Breast epithelium (tissue), 4 donors: ENCODE measurements around the gene COPZ2. TPM values are rescaled to one million over a fixed set of nuclear protein-coding genes. Genes with fewer than 3 reads are reported as not detected.
A peak's percentile ranks its signal among the peaks of the same experiment; 100 is the strongest.
"Not testable (repeated sequence)": the region's sequence is repeated elsewhere in the genome, so short reads cannot be mapped to it uniquely, and the experiment has no call there.

Experiments used
- DNase-seq, 2 donors: peaks; one replicate each; pipeline ENCODE4 v3.0.0-alpha.2; 2019; ENCODE audit warnings: low spot score in 2 of 2
- H3K27ac ChIP-seq, 2 donors: fragments of 200-600 bp; sonication (generic) in 1 of 2; one replicate each; pipeline ENCODE4 v1.5.1; 2016 to 2019; ENCODE audit warnings: mild to moderate bottlenecking in 1 of 2
- H3K27me3 ChIP-seq, 2 donors: fragments of 200-600 bp; sonication (generic) in 1 of 2; one replicate each; pipeline versions ENCODE4 v1.5.1 to v1.6.0; 2017 to 2019; ENCODE audit warnings: control low read depth in 1 of 2, mild to moderate bottlenecking in 1 of 2
- H3K36me3 ChIP-seq: fragments of 200-600 bp; one replicate; pipeline ENCODE4 v1.5.1; 2019
- H3K4me1 ChIP-seq, 2 donors: fragments of 200-600 bp; sonication (generic); one replicate each; pipeline ENCODE4 v1.5.1; 2016 to 2019; ENCODE audit warnings: control low read depth in 1 of 2
- H3K4me3 ChIP-seq, 3 donors: fragments of 200-600 bp; sonication (generic); 1 replicate in 2 of 3; 2 replicates in 1 of 3; pipeline ENCODE4 v1.5.1; 2016 to 2019; ENCODE audit warnings: mild to moderate bottlenecking in 3 of 3, moderate library complexity in 2 of 3
- H3K9me3 ChIP-seq, 2 donors: fragments of 200-600 bp; sonication (generic) in 1 of 2; one replicate each; pipeline ENCODE4 v1.5.1; 2016 to 2019; ENCODE audit warnings: control low read depth in 1 of 2
- POLR2A ChIP-seq: fragments of 450-650 bp; IDR thresholded peaks from one replicate; pipeline ENCODE4 v1.6.1; 2016; ENCODE audit warnings: antibody characterized with exemption, mild to moderate bottlenecking, moderate library complexity
- POLR2AphosphoS5 ChIP-seq, 3 donors: sonication (generic); formaldehyde crosslinking; IDR thresholded peaks; one replicate each; pipeline ENCODE4 v1.6.1; 2017; ENCODE audit warnings: antibody characterized with exemption in 3 of 3
- intact Hi-C: fragments of 100-400 bp; cut with DNase I; formaldehyde crosslinking; loops from one replicate; pipeline ENCODE4 v1.15.1; 2023; ENCODE audit warnings: low total_unique reads
- total RNA-seq, 3 donors: library from RNA; depleted of rRNA; stranded (reverse); fragments of >200 nt; gene quantifications; one replicate each; pipeline ENCODE4 v1.1.0, GENCODE V29; 2016
- TF ChIP-seq, protein P1 (sequence below), 3 donors: fragments of 450-650 bp; IDR thresholded peaks; one replicate each; pipeline ENCODE4 v1.5.1; 2016 to 2017; ENCODE audit warnings: antibody characterized with exemption in 3 of 3, mild to moderate bottlenecking in 3 of 3, moderate library complexity in 3 of 3

Gene COPZ2, protein sequence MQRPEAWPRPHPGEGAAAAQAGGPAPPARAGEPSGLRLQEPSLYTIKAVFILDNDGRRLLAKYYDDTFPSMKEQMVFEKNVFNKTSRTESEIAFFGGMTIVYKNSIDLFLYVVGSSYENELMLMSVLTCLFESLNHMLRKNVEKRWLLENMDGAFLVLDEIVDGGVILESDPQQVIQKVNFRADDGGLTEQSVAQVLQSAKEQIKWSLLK
- 10 to 100 TPM; 16.4 to 97.9 (median 23.3) TPM for total RNA-seq

DNA sequence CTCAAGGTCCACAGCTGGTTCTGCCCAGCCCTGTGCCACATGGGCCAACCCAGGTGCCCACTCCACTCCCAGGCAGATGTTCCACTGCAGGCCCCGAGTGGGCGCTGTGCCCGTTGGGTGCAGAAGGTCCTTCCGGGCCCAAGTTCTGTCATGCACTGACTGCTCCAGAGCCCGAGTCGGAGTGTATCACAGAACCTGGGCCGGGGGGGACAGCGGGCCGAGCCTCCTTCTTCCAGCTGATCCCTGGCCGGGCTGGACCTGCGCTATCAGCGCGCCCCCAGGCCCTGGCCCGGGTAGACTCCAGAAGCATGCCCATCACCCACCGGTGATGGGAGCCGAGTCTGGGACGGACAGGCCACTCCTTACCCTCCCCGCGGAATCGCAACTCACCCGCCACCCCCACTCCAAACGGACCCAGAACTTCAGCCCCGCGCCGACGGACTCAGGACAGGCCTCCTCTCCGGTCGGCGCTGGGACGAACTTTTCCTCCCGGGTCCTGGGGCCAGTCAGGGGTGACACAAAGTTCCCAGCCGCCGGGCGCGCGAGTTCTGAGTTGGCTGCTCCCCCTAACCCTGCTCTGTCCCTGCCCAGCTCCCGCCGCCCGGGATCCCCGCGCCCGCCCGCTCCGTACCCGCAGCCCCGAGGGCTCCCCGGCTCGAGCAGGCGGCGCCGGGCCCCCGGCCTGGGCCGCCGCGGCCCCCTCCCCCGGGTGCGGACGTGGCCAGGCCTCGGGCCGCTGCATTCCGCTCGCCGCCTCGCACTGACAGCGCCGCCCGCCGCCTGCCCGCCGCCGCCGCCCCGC is at the start of gene COPZ2:
Gene COPZ2, minus strand, starts transcription at position 762 of the 802 bp plus-strand sequence. Its CDS starts 20 bp downstream, at position 742.
- intact Hi-C loops: no loop called here
- no peaks in the 10 kb centered on the region for H3K27me3 ChIP-seq
- peak within 1 kb of the TSS; percentile 61 to 91 (median 63) for H3K4me3 ChIP-seq
- no peaks in the 10 kb centered on the region for H3K4me1 ChIP-seq
- TF ChIP-seq, protein P1, sequence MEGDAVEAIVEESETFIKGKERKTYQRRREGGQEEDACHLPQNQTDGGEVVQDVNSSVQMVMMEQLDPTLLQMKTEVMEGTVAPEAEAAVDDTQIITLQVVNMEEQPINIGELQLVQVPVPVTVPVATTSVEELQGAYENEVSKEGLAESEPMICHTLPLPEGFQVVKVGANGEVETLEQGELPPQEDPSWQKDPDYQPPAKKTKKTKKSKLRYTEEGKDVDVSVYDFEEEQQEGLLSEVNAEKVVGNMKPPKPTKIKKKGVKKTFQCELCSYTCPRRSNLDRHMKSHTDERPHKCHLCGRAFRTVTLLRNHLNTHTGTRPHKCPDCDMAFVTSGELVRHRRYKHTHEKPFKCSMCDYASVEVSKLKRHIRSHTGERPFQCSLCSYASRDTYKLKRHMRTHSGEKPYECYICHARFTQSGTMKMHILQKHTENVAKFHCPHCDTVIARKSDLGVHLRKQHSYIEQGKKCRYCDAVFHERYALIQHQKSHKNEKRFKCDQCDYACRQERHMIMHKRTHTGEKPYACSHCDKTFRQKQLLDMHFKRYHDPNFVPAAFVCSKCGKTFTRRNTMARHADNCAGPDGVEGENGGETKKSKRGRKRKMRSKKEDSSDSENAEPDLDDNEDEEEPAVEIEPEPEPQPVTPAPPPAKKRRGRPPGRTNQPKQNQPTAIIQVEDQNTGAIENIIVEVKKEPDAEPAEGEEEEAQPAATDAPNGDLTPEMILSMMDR (IDR thresholded peaks at IDR 0.05): peak in 1 of 3 donors; percentile 50
- no peak for TF ChIP-seq POLR2AphosphoS5 (IDR thresholded peaks at IDR 0.05)
- DNase-seq: peak; percentile 50 to 68
- H3K9me3 ChIP-seq: no peaks in the 10 kb centered on the region
- peak within 1 kb of the TSS; percentile 61 to 88 for H3K27ac ChIP-seq
- H3K36me3 ChIP-seq: no peaks in the 10 kb centered on the region

DNA sequence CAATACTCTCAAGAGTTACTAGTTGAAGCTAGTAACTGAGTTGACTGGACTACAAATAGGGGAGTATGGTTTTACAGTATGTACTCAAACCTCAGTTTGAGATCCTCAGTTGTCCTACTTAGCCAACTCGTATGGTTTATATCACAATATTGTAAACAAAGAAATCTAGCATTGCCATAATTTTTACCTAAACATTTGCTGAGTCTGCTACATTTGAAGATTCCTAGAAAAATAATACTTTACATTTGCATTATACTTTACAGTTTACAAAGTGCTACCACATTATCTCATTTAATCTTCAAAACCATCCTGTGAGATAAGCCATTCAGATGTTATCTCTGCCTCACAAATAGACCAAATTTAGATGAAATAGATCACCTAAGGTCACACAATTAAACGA is 47.3 kb upstream of the COPZ2 start:
- H3K27ac ChIP-seq: no peak overlapping the region
- H3K9me3 ChIP-seq: no peaks in the 10 kb centered on the region
- intact Hi-C loops: no loop called here
- H3K4me3 ChIP-seq: no peak overlapping the region
- no peaks in the 10 kb centered on the region for H3K27me3 ChIP-seq
- no peaks in the 10 kb centered on the region for H3K4me1 ChIP-seq
- H3K36me3 ChIP-seq: no peaks in the 10 kb centered on the region
- no peak for TF ChIP-seq POLR2AphosphoS5 (IDR thresholded peaks at IDR 0.05)
- no peak for TF ChIP-seq POLR2A
- TF ChIP-seq, protein P1 (IDR thresholded peaks at IDR 0.05): no peak
- DNase-seq: no peak

DNA sequence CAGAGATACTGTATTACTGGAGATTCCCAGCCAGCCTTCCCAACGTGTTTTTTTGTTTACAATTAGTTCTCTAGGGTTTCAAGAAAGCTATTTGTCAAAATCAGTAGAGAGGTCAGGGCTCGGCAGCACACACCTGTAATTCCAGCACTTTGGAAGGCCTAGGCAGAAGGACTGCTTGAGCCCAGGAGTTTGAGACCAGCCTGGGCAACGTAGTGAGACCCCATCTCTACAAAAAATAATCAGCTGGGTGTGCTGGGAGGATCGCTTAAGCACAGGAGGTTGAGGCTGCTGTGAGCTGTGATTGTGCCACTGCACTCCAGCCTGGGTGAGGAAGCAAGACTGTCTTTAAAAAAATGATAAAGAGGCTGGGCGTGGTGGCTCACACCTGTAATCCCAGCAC is 44.3 kb upstream of the COPZ2 start:
- Histone ChIP-seq H3K4me3 (no peak overlapping the region), H3K4me1 (no peaks in the 10 kb centered on the region), H3K27me3 (no peaks in the 10 kb centered on the region), H3K36me3 (no peaks in the 10 kb centered on the region), H3K9me3 (no peaks in the 10 kb centered on the region), H3K27ac (no peak overlapping the region)
- TF ChIP-seq, protein P1 (IDR thresholded peaks at IDR 0.05): no peak
- no peak for TF ChIP-seq POLR2AphosphoS5 (IDR thresholded peaks at IDR 0.05)
- TF ChIP-seq POLR2A: no peak
- intact Hi-C loops: no loop called here
- no peak for DNase-seq

DNA sequence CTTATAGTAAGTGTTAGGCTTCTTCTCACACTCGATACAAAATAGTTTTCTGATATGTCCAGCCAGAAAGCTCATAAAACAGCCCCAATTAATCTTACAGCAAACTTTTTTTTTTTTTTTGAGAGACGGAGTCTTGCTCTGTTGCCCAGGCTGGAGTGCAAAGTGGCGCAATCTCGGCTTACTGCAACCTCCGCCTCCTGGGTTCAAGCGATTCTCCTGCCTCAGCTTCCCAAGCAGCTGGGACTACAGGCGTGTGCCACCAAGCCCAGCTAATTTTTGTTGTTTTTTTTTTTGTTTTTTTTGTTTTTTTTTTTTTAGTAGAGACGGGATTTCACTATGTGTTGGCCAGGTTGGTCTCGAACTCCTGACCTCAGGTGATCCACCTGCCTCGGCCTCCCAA is 39.6 kb upstream of the COPZ2 start:
- H3K9me3 ChIP-seq, H3K4me3 ChIP-seq, H3K27ac ChIP-seq, DNase-seq, H3K4me1 ChIP-seq, H3K27me3 ChIP-seq, H3K36me3 ChIP-seq: not testable (repeated sequence)
- intact Hi-C loops: loop anchor here (2.0 kb wide), 1 partner anchor 58 kb away; no protein-coding TSS in a partner anchor

DNA sequence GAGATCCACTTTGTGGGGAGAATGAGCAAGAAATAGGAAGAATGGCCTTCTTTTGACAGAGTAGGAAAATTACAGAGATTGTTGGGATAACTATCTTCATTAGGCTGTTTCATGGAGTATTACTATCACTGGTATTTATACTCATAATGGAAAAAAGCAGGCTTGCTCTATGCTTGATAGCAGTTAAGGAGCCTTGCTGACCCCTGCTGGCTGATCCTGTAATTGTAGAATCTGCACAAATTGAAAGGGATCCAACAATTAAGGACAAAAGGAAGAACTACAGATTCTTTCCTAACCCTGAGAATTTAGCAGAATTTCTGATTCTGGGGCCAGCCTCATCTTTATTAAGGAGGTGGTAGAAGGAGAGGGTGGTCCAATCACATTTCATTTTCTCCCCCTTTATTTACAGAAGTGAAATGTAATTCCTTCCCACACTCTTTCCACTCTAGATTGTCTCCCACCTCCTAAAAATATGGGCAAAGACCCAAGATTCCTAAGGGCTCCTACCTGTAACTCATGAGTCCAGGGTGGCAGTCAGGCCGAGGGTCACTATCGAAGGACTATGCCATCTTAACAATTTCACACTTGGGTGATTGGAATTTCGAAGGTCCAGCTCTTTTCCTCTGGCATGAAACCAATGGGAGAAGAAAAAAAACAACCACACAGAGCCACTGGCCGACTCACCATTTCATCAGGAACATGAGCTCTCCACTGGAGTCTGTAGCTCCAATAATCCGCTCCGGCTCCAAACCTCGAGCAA is 36.9 kb upstream of the COPZ2 start:
- no peaks in the 10 kb centered on the region for H3K36me3 ChIP-seq
- intact Hi-C loops: no loop called here
- H3K4me3 ChIP-seq: no peak overlapping the region
- peak; percentile 63 to 77 for DNase-seq
- TF ChIP-seq, protein P1 (IDR thresholded peaks at IDR 0.05): peak; percentile 51 to 90 (median 90)
- TF ChIP-seq POLR2A: no peak
- no peaks in the 10 kb centered on the region for H3K4me1 ChIP-seq
- no peak overlapping the region for H3K27ac ChIP-seq
- H3K9me3 ChIP-seq: no peaks in the 10 kb centered on the region
- H3K27me3 ChIP-seq: no peaks in the 10 kb centered on the region

DNA sequence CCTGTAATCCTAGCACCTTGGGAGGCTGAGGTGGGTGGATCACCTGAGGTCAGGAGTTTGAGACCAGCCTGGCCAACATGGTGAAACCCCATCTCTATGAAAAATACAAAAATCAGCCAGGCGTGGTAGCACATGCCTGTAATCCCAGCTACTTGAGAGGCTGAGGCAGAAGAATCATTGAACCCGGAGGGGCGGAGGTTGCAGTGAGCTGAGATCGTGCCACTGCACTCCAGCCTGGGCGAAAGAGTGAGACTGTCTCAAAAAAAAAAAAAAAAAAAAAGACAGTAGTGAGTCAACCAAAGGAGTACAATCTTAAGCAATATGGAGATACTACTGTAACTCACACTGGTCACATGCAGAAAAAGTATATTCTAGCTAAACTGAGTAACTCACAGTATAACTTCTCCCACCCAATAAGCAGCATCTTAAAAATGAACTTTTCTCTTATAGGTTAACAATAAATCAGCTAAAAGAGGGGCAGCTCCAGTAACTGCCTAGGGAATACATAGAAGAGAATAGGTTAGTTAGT is 36.0 kb upstream of the COPZ2 start:
- H3K27me3 ChIP-seq, H3K4me3 ChIP-seq, H3K9me3 ChIP-seq, H3K4me1 ChIP-seq, intact Hi-C loops, DNase-seq, H3K27ac ChIP-seq, H3K36me3 ChIP-seq: not testable (repeated sequence)

DNA sequence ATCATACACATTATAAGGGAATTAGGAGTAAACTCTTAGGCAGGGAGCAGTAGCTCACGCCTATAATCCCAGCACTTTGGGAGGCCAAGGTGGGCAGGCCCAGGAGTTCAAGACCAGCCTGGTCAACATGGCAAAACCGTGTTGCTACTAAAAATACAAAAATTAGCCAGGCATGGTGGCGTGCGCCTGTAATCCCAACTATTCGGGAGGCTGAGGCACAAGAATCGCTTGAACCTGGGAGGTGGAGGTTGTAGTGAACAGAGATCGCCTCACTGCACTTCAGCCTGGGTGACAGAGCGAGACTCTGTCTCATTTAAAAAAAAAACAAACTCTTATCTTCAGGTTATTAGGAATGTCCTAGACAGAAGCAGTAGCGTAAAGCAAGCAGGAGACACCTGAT is 35.2 kb upstream of the COPZ2 start:
- intact Hi-C loops, H3K27ac ChIP-seq, H3K27me3 ChIP-seq, H3K9me3 ChIP-seq, H3K4me1 ChIP-seq, H3K36me3 ChIP-seq, DNase-seq, H3K4me3 ChIP-seq: not testable (repeated sequence)
